MCF 10A (cell line): Measurements from ENCODE around the gene GORASP2. TPM values are rescaled to one million over a fixed set of nuclear protein-coding genes. Genes with fewer than 3 reads are reported as not detected.

Experiments used
- BruUV-seq: library from RNA; stranded (reverse); fragments of 400-500 nt; replicated peaks from 2 replicates; lab custom pipeline; 2021; lab: Mats Ljungman, UMichigan
- CTCF ChIA-PET: fragments of 300-600 bp; sonication (Branson Sonifier 250); formaldehyde crosslinking; extraction: SDS; loops from one replicate; lab custom pipeline; 2021; ENCODE audit warnings: antibody characterized with exemption, inconsistent platforms; lab: Yijun Ruan, JAX
- POLR2A ChIA-PET: fragments of 300-600, 350-650 bp; sonication (Branson Sonifier 250); formaldehyde crosslinking; extraction: SDS; loops from one replicate; lab custom pipeline; 2020; ENCODE audit warnings: antibody characterized with exemption, inconsistent platforms; lab: Yijun Ruan, JAX
- DNase-seq: peaks from one replicate; pipeline ENCODE4 v3.0.0-alpha.2; 2018; ENCODE audit not compliant: unreplicated experiment
- H3K27ac Mint-ChIP-seq: one replicate; pipeline ENCODE4 v1.8.0; 2022; ENCODE audit warnings: mild to moderate bottlenecking, low read depth, mixed read lengths; ENCODE audit not compliant: unreplicated experiment
- H3K27me3 Mint-ChIP-seq: one replicate; pipeline ENCODE4 v1.8.0; 2022; ENCODE audit warnings: mixed read lengths; ENCODE audit not compliant: insufficient read depth, unreplicated experiment
- H3K36me3 Mint-ChIP-seq: one replicate; pipeline ENCODE4 v1.8.0; 2022; ENCODE audit warnings: mild to moderate bottlenecking, moderate library complexity, mixed read lengths; ENCODE audit not compliant: insufficient read depth, unreplicated experiment
- H3K4me1 Mint-ChIP-seq: one replicate; pipeline ENCODE4 v1.8.0; 2022; ENCODE audit warnings: mixed read lengths; ENCODE audit not compliant: insufficient read depth, unreplicated experiment
- H3K4me3 Mint-ChIP-seq: one replicate; pipeline ENCODE4 v1.8.0; 2022; ENCODE audit warnings: mild to moderate bottlenecking, moderate library complexity, mixed read lengths; ENCODE audit not compliant: unreplicated experiment
- H3K9me3 Mint-ChIP-seq: one replicate; pipeline ENCODE4 v1.8.0; 2022; ENCODE audit warnings: mixed read lengths; ENCODE audit not compliant: unreplicated experiment
- CTCF ChIP-seq: fragments of 200-600 bp; IDR thresholded peaks from one replicate; pipeline ENCODE4 v1.8.0; 2022; ENCODE audit warnings: antibody characterized with exemption, mild to moderate bottlenecking; ENCODE audit not compliant: unreplicated experiment
- intact Hi-C: fragments of 100-400 bp; cut with micrococcal nuclease; formaldehyde crosslinking; loops from 2 replicates; pipeline ENCODE4 v1.14.1; 2022
- total RNA-seq: library from RNA; stranded (reverse); gene quantifications from 2 replicates; pipeline ENCODE4 v1.2.3, GENCODE V29; 2022

GORASP2 gene
- total RNA-seq, 1 experiment from 2014 or later, result 140 TPM

GRCh38 chr2:170940066-170940465, 11.0 kb downstream of the GORASP2 start:
- no TSS peak for BruUV-seq

GRCh38 chr2:170942615-170943014, 13.6 kb downstream of the GORASP2 start:
- Mint-ChIP-seq H3K27me3 (no peaks in the 10 kb centered on the region), H3K4me3 (no peak overlapping the region), H3K9me3 (no peaks in the 10 kb centered on the region), H3K4me1 (peaks cover 39% of the 10 kb centered on the region), H3K27ac (no peak overlapping the region), H3K36me3 (peaks cover 20% of the 10 kb centered on the region)
- ChIA-PET POLR2A (interaction anchor here (0.5 to 4.9 kb wide), 2 partner anchors 13 to 218 kb away, joined by 3 to 38 read pairs; partner anchors contain the start of gene GORASP2), CTCF (interaction anchor here (1.1 kb wide), 1 partner anchor 13 kb away, joined by 7 read pairs; no protein-coding TSS in a partner anchor)
- no peak for TF ChIP-seq CTCF
- intact Hi-C loops, result no loop called here
- no TSS peak for BruUV-seq
- no peak for DNase-seq

More at GRCh38 chr2:170940066-170940465, 11.0 kb downstream of the GORASP2 start:
- ChIA-PET POLR2A (interaction anchor here (0.7 to 2.8 kb wide), 3 partner anchors 11 to 115 kb away, joined by 3 to 24 read pairs (median 10); partner anchors contain the start of gene GORASP2), CTCF (interaction anchor here (3.5 kb wide), 1 partner anchor 11 kb away, joined by 15 read pairs; the partner anchor contains the start of gene GORASP2)
- Mint-ChIP-seq H3K4me1 (peaks cover 32% of the 10 kb centered on the region), H3K9me3 (no peaks in the 10 kb centered on the region), H3K27me3 (no peaks in the 10 kb centered on the region), H3K36me3 (peaks cover 29% of the 10 kb centered on the region), H3K27ac (peak overlapping the region; percentile 44), H3K4me3 (no peak overlapping the region)
- intact Hi-C loops, result no loop called here
- TF ChIP-seq CTCF, result no peak
- DNase-seq, result no peak

GRCh38 chr2:170943041-170943440, 14.0 kb downstream of the GORASP2 start:
- BruUV-seq, result no TSS peak
- H3K27ac Mint-ChIP-seq, result no peak overlapping the region
- no peaks in the 10 kb centered on the region for H3K27me3 Mint-ChIP-seq
- no peak for TF ChIP-seq CTCF
- no peak for DNase-seq
- no peaks in the 10 kb centered on the region for H3K9me3 Mint-ChIP-seq
- peaks cover 40% of the 10 kb centered on the region for H3K4me1 Mint-ChIP-seq
- ChIA-PET POLR2A (interaction anchor here (0.5 to 4.9 kb wide), 2 partner anchors 13 to 217 kb away, joined by 3 to 38 read pairs; partner anchors contain the start of gene GORASP2), CTCF (interaction anchor here (1.1 to 1.9 kb wide), 3 partner anchors 12 to 30 kb away, joined by 3 to 10 read pairs (median 7); no protein-coding TSS in a partner anchor)
- intact Hi-C loops, result no loop called here
- peaks cover 17% of the 10 kb centered on the region for H3K36me3 Mint-ChIP-seq
- no peak overlapping the region for H3K4me3 Mint-ChIP-seq

- H3K4me1 Mint-ChIP-seq, result peaks cover 40% of the 10 kb centered on the region
- intact Hi-C loops, result no loop called here
- no peak for DNase-seq
- no peaks in the 10 kb centered on the region for H3K9me3 Mint-ChIP-seq
- no peak overlapping the region for H3K4me3 Mint-ChIP-seq
- no peaks in the 10 kb centered on the region for H3K27me3 Mint-ChIP-seq
- ChIA-PET CTCF (interaction anchor here (1.1 to 1.9 kb wide), 3 partner anchors 12 to 29 kb away, joined by 3 to 10 read pairs (median 7); no protein-coding TSS in a partner anchor), POLR2A (interaction anchor here (0.6 to 4.9 kb wide), 2 partner anchors 14 to 697 kb away, joined by 4 to 38 read pairs; partner anchors contain the start of gene GORASP2)
- no TSS peak for BruUV-seq
- H3K27ac Mint-ChIP-seq, result no peak overlapping the region
- peaks cover 14% of the 10 kb centered on the region for H3K36me3 Mint-ChIP-seq
- TF ChIP-seq CTCF, result no peak
Observed at GRCh38 chr2:170943596-170943995, 14.5 kb downstream of the GORASP2 start.
